Erythroblast (primary cell): Measurements from ENCODE around the gene CDH15.
A peak's percentile ranks its signal among the peaks of the same experiment; 100 is the strongest.

Experiments
- DNase-seq, 2 experiments: peaks; one replicate each; lab custom pipeline; 2025; lab: John Stamatoyannopoulos, UW
- GATA1 ChIP-seq: IDR thresholded peaks from 2 replicates; pipeline ENCODE4 v1.6.1; 2011; ENCODE audit warnings: low read depth, mild to moderate bottlenecking, control low read depth, low read length, moderate library complexity
- POLR2A ChIP-seq: IDR thresholded peaks from 2 replicates; pipeline ENCODE4 v1.6.1; 2011; ENCODE audit warnings: mild to moderate bottlenecking, low read length

The CDH15 gene, protein sequence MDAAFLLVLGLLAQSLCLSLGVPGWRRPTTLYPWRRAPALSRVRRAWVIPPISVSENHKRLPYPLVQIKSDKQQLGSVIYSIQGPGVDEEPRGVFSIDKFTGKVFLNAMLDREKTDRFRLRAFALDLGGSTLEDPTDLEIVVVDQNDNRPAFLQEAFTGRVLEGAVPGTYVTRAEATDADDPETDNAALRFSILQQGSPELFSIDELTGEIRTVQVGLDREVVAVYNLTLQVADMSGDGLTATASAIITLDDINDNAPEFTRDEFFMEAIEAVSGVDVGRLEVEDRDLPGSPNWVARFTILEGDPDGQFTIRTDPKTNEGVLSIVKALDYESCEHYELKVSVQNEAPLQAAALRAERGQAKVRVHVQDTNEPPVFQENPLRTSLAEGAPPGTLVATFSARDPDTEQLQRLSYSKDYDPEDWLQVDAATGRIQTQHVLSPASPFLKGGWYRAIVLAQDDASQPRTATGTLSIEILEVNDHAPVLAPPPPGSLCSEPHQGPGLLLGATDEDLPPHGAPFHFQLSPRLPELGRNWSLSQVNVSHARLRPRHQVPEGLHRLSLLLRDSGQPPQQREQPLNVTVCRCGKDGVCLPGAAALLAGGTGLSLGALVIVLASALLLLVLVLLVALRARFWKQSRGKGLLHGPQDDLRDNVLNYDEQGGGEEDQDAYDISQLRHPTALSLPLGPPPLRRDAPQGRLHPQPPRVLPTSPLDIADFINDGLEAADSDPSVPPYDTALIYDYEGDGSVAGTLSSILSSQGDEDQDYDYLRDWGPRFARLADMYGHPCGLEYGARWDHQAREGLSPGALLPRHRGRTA

DNA sequence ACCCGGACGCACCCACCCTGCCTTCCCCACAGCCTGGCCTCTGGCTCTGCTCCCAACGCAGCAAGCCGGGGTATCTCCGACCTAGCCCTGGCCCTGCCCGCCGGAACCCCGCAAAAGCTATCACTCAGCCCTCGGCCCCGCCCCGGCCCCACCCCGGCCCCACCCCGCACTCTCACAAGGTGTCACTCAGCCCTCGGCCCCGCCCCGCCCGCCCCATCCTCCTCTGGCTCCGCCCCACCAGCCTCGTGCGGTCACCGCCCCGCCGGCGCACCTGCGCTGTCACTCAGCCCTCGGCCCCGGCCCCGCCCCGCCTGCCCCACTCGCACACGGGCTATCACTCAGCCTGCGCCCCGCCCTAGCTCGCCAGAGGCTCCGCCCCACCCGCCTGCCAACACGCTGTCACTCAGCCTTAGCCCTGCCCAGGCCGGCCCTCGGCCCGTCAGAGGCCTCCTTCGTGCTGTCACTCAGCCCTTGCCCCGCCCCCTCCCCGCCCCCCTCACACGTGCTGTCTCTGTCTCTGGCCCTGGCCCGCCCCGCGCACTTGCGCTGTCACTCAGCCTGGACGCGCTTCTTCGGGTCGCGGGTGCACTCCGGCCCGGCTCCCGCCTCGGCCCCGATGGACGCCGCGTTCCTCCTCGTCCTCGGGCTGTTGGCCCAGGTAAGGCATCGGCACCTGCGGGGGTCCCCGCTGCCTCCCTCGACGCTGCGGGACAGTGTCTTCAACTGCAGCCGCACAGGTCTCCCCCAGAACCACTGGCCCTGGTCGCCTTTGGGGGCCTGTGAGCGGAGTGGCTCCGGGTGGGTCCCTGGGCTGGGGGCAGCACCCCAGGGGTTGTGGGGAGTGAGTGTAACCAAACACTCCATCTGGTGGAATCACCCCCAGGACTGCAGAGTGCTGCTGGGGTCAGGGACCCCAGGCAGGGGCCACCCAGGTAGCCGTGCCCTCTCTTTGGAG lies at the start of gene CDH15:
Gene CDH15, plus strand, starts transcription at position 533 of the 955 bp plus-strand sequence. Its CDS starts 84 bp downstream, at position 617.
- TF ChIP-seq GATA1 = no peak
- TF ChIP-seq POLR2A = no peak
- DNase-seq = peak; percentile 94 to 95

GRCh38 chr16:89122322-89122851 lies 49.2 kb upstream of the CDH15 start:
- no peak for TF ChIP-seq GATA1
- no peak for TF ChIP-seq POLR2A

GRCh38 chr16:89123001-89123830 lies 48.3 kb upstream of the CDH15 start:
- no peak for DNase-seq
- TF ChIP-seq POLR2A (no peak), GATA1 (no peak)

More at GRCh38 chr16:89122322-89122851, 49.2 kb upstream of the CDH15 start:
- no peak for DNase-seq

- DNase-seq = no peak
- TF ChIP-seq GATA1 = no peak
- no peak for TF ChIP-seq POLR2A
These were observed 47.8 kb upstream of the CDH15 start for GRCh38 chr16:89123831-89124100.

GRCh38 chr16:89129378-89129777 lies 42.2 kb upstream of the CDH15 start:
- no peak for DNase-seq
- TF ChIP-seq POLR2A = no peak
- TF ChIP-seq GATA1 = no peak

DNA sequence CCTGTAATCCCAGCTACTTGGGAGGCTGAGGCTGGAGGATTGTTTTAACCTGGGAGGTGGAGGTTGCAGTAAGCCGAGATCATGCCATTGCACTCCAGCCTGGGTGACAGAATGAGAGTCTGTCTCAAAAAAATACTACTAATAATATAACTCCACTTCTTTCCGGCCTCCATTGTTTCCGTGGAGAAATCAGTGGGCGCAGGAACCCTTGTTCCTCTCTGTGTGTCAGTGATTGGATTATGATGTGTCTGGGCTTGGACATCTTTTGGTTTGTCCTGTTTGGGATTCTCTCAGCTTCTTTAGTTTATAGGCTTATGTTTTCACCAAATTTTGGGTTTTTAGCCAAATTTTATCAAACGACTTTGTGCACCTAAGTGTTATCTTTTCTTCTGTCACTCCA lies 41.1 kb upstream of the CDH15 start:
- no peak for TF ChIP-seq GATA1
- TF ChIP-seq POLR2A = no peak
- DNase-seq = no peak

GRCh38 chr16:89131783-89132182 lies 39.8 kb upstream of the CDH15 start:
- DNase-seq = no peak
- TF ChIP-seq POLR2A (no peak), GATA1 (no peak)

DNA sequence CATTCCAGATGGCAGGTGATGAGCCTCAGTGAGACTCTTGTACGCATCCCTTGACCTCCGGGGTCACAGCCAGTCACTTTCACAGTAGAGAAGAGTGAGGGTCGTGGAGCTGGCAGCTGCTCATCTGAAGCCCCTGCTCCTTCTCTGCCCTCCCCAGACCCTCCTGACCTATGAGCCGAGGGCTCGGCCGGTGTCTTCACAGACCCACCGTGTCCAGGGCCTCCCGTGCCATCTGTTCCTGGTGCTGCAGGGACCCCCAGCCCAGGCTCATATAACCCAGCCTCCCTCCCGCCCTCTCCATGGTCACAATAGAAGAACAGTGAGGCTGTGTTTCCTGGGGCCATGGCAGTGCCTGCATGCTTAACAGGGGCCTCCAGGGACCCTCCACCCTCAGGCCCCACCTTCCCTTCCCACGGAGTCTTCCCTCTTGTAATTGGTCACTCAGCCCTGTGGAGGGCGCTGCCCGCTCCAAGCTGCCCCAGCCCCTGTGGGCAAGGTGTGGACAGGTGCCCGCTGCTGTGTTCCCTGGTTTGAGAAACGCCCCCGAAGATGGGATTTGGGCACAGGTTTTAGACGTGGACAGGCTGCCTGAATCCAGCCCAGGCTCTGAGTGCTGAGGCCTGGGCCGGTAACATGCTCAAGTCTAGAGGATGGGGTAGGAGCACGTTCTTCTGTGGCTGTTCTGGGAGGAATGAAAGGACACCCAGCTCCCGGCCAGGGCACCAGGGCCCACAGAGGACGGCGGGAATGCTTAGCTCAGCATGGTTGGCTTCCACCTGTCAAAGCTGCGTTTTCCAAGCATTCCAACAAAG lies 39.1 kb upstream of the CDH15 start:
- TF ChIP-seq POLR2A = no peak
- no peak for TF ChIP-seq GATA1
- DNase-seq = no peak

GRCh38 chr16:89133457-89134127 lies 38.0 kb upstream of the CDH15 start:
- TF ChIP-seq GATA1 = no peak
- TF ChIP-seq POLR2A = no peak
- DNase-seq = no peak

- TF ChIP-seq GATA1 = no peak
- TF ChIP-seq POLR2A = no peak
- DNase-seq = no peak
These were observed 37.3 kb upstream of the CDH15 start for GRCh38 chr16:89134269-89134668.

DNA sequence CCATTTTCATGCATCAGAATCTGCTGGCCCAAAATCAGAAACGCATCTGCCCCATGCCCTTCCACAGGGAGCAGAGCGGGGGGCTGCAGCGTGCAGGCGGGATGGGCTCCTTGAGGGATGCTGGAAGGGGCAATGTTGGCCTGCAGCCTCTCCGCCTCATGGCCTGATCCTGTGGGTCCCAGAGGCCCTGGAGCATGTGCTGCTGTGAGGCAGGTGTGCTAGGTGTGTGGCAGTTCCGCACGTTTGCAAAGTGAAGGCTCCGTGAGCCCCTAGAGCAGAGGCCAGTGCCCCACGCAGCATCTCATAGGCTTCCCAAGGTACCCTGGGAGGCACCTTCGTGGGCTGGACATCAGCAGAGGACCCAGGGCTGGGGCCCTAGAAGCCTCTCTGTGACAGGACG lies 36.4 kb upstream of the CDH15 start:
- no peak for TF ChIP-seq POLR2A
- TF ChIP-seq GATA1 = no peak
- DNase-seq = no peak
